ENCODE results near the gene ANKIB1. TPM values are rescaled to one million over a fixed set of nuclear protein-coding genes. Genes with fewer than 3 reads are reported as not detected.
"Not testable (repeated sequence)": the region's sequence is repeated elsewhere in the genome, so short reads cannot be mapped to it uniquely, and the experiment has no call there.

ANKIB1 gene
- total RNA-seq, 8 experiments from 2014 or later = 28.7 to 96.9 (median 49.8) TPM

DNA sequence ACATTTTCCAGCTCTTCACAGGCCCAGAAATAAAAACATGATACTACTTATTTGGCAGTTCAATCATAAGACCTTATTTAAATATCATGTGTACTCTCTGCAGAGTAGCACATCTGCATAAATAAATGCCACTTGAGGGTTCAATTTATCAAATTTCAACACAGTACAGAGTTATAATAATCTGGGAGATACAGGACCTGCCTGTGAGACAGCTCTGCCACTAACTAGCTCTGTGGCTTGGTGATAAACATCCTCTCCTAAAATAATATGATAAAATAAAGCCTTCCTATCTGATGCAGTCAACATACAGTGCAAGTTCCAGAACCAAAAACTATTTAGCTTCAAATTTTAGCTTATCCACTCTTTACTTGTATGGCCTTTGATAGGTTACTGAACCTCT, 110.6 kb downstream of the ANKIB1 start:
- ATAC-seq (replicated peaks in 6 of 8) = no peak
- no peaks in the 10 kb centered on the region for H3K4me1 ChIP-seq (replicated peaks in 1 of 2)
- no peak overlapping the region for H3K4me3 ChIP-seq
- H3K27ac ChIP-seq = no peak overlapping the region
- in situ Hi-C loops (cut with MboI; ENCODE audit: low pct_unique_long_range_greater_than_20kb in 2 of 9, low sequenced_read_pairs in 9 of 9, unreplicated experiment in 9 of 9) = no loop called here

DNA sequence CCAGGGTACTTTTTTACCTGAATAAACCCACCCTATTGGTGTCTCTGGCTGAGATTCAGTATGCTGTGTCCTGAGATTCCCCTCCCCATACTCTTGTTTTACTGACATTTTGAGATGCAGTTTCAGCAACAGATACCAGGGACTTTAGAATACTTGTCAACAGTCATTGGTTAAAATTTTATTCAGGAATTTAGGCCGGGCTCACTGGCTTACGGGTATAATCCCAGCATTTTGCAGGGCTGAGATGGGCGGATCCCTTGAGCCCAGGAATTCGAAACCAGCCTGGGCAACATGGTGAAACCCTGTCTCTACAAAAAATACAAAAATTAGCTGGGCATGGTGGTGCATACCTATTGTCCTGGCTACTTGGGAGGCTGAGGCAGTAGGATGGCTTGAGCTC, 111.5 kb downstream of the ANKIB1 start:
- no peaks in the 10 kb centered on the region for H3K4me1 ChIP-seq (replicated peaks in 1 of 2)
- no peak overlapping the region for H3K4me3 ChIP-seq
- in situ Hi-C loops (cut with MboI; ENCODE audit: low pct_unique_long_range_greater_than_20kb in 2 of 9, low sequenced_read_pairs in 9 of 9, unreplicated experiment in 9 of 9) = no loop called here
- H3K27ac ChIP-seq = no peak overlapping the region
- no peak for ATAC-seq (replicated peaks in 6 of 8)
- WGBS, 10 experiments = 50 to 100% (median 93%) methylated on average over 1 to 4 of the region's 4 CpGs; no CpG with 5 or more reads in 3 of the 10 experiments

DNA sequence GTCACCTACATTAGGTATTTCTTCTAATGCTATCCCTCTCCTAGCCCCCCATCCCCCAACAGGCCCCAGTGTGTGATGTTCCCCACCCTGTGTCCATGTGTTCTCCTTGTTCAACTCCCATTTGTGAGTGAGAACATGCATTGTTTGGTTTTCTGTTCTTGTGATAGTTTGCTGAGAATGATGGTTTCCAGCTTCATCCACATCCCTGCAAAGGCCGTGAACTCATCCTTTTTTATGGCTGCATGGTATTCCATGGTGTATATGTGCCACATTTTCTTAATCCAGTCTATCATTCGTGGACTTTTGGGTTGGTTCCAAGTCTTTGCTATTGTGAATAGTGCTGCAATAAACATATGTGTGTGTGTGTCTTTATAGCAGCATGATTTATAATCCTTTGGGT, 113.4 kb downstream of the ANKIB1 start:
- ATAC-seq (replicated peaks in 6 of 8); H3K27ac ChIP-seq; H3K4me1 ChIP-seq (replicated peaks in 1 of 2); H3K4me3 ChIP-seq; in situ Hi-C loops (cut with MboI; ENCODE audit: low pct_unique_long_range_greater_than_20kb in 2 of 9, low sequenced_read_pairs in 9 of 9, unreplicated experiment in 9 of 9): not testable (repeated sequence)
- WGBS, 10 experiments = 83 to 100% (median 92%) methylated on average over 1 to 2 of the region's 2 CpGs; no CpG with 5 or more reads in 5 of the 10 experiments

DNA sequence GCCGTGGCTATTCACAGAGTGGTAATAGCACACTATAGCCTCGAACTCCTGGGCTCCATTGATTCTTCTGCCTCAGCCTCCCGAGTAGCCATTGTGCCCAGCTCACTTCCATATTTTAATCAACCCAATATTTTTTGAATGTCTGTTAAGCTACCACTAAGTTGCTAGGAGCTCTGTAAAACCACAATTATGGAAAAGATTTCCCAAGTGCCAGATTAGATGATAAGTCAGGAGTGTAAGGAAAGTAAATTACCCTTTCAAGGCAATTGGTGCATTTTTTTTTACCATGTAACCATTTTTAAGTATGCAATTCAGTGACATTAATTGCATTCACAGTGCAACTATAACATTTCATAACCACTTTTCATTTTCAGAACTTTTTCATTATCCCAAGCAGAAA, 114.0 kb downstream of the ANKIB1 start:
- H3K27ac ChIP-seq = no peak overlapping the region
- ATAC-seq (replicated peaks in 6 of 8) = no peak
- no peaks in the 10 kb centered on the region for H3K4me1 ChIP-seq (replicated peaks in 1 of 2)
- 86 to 100% (median 100%) methylated on average over 1 to 3 of the region's 3 CpGs; no CpG with 5 or more reads in 3 of the 10 experiments for WGBS, 10 experiments
- H3K4me3 ChIP-seq = no peak overlapping the region
- in situ Hi-C loops (cut with MboI; ENCODE audit: low pct_unique_long_range_greater_than_20kb in 2 of 9, low sequenced_read_pairs in 9 of 9, unreplicated experiment in 9 of 9) = no loop called here

DNA sequence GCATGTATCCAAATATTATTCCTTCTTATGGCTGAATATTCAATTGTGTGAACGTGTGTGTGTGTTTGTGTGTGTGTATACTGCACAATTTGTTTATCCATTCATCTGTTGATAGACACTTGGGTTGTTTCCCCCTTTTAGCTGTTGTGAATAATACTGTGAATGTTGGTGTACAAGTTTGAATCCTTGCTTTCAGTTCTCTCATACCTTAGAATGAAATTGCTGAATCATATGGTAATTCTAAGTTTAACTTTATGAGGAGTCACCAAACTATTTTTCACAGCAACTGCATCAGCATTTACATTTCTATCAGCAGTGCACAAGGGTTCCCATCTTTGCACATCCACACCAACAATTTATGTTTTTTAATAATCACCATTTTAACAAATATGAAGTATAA, 114.6 kb downstream of the ANKIB1 start:
- no peak overlapping the region for H3K27ac ChIP-seq
- in situ Hi-C loops (cut with MboI; ENCODE audit: low pct_unique_long_range_greater_than_20kb in 2 of 9, low sequenced_read_pairs in 9 of 9, unreplicated experiment in 9 of 9) = no loop called here

DNA sequence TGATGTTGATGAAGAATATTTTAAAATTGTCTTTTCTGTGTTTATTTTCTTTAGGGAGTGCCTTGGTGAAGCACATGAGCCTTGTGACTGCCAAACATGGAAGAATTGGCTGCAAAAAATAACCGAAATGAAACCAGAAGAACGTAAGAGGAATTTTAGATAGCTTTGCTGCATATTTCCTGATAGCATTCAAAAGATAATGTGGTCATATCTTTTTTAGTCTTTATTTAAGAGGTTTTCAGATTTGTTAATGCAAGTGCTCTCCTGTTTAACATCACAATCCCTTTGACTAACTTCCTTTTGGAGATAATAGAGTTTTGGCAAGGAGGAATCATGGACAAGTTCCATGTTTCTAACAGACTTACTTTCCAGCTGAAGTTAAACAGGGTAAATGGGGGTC, 116.4 kb downstream of the ANKIB1 start:
- Histone ChIP-seq H3K4me3 (no peak overlapping the region), H3K27ac (no peak overlapping the region), H3K4me1 (replicated peaks in 1 of 2) (no peaks in the 10 kb centered on the region)
- no peak for ATAC-seq (replicated peaks in 6 of 8)
- in situ Hi-C loops (cut with MboI; ENCODE audit: low pct_unique_long_range_greater_than_20kb in 2 of 9, low sequenced_read_pairs in 9 of 9, unreplicated experiment in 9 of 9) = no loop called here
- WGBS, 10 experiments = 81 to 100% (median 94%) methylated on average over 1 to 2 of the region's 2 CpGs; no CpG with 5 or more reads in 3 of the 10 experiments

More for the DNA sequence above, 114.6 kb downstream of the ANKIB1 start:
- no peaks in the 10 kb centered on the region for H3K4me1 ChIP-seq (replicated peaks in 1 of 2)
- WGBS, 10 experiments = 0 to 100% (median 80%) methylated on average over 1 of the region's 1 CpG; no CpG with 5 or more reads in 3 of the 10 experiments
- ATAC-seq (replicated peaks in 6 of 8) = peak in 2 of 8 experiments; percentile 75 to 79
- H3K4me3 ChIP-seq = no peak overlapping the region

DNA sequence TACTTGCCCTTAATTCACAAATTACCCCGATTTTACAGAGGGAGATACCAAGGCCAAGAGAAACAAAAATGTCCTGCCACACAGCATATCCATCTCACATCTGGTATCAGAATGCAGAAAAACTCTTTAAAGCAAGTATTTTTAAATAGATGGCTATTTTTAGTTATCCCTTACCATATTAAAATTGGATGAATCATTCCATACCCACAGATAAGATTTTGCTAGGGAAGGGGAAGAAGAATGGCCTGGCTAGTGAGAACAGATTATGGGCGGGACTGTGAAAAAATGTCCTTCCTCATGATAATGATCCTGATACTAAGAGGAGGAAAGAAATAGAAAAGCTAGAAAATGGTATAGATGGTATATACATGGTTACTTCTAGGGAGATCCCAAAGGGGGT, 121.0 kb downstream of the ANKIB1 start:
- ATAC-seq (replicated peaks in 6 of 8) = peak in 2 of 8 experiments; percentile 83 to 97
- no peak overlapping the region for H3K27ac ChIP-seq
- WGBS, 10 experiments = 57 to 100% (median 65%) methylated on average over 1 to 2 of the region's 2 CpGs; no CpG with 5 or more reads in 2 of the 10 experiments
- H3K4me1 ChIP-seq (replicated peaks in 1 of 2) = no peaks in the 10 kb centered on the region
- no peak overlapping the region for H3K4me3 ChIP-seq
- in situ Hi-C loops (cut with MboI; ENCODE audit: low pct_unique_long_range_greater_than_20kb in 2 of 9, low sequenced_read_pairs in 9 of 9, unreplicated experiment in 9 of 9) = no loop called here

DNA sequence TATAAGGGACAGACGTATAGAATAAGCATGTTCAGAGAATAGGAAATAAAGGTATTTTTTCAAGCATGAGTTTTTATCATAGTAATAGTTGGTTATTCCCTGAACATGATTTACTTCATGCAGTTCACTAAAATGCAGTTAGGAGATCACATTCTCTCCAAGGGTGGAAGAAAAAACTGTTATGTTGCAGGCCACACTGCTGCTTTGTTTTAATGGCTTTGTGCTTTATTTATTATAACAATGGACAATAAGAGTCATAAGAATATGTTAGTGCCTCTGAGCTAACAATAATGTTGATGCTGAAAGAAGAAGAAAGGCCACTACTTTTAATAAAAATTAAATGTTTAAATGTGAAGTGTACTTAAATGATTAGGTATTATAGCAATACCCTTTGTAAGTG, 123.0 kb downstream of the ANKIB1 start:
- H3K4me1 ChIP-seq (replicated peaks in 1 of 2) = no peaks in the 10 kb centered on the region
- H3K4me3 ChIP-seq = no peak overlapping the region
- 89 to 100% (median 100%) methylated on average over 1 of the region's 1 CpG; no CpG with 5 or more reads in 4 of the 10 experiments for WGBS, 10 experiments
- no peak overlapping the region for H3K27ac ChIP-seq
- ATAC-seq (replicated peaks in 6 of 8) = no peak
- in situ Hi-C loops (cut with MboI; ENCODE audit: low pct_unique_long_range_greater_than_20kb in 2 of 9, low sequenced_read_pairs in 9 of 9, unreplicated experiment in 9 of 9) = no loop called here

DNA sequence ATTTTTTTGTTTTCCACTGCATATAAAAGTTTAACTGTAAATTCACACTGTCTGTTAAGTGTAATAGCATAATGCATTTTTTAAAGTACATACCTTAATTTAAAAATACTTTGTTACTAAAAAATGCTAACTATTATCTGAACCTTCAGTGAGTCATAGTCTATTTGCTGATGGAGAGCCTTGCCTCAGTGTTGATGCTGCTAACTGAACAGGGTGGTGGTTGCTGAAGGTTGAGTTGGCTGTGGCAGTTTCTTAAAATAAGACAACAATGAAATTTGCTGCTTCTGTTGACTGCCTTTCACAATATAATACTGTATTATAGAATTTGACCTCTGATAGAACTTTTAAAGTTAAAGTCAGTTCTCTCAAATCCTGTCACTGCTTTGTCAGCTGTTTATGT, 129.2 kb downstream of the ANKIB1 start:
- Histone ChIP-seq H3K4me1 (replicated peaks in 1 of 2) (no peaks in the 10 kb centered on the region), H3K27ac (no peak overlapping the region), H3K4me3 (no peak overlapping the region)
- ATAC-seq (replicated peaks in 6 of 8) = peak in 2 of 8 experiments; percentile 34 to 57
- in situ Hi-C loops (cut with MboI; ENCODE audit: low pct_unique_long_range_greater_than_20kb in 2 of 9, low sequenced_read_pairs in 9 of 9, unreplicated experiment in 9 of 9) = no loop called here

DNA sequence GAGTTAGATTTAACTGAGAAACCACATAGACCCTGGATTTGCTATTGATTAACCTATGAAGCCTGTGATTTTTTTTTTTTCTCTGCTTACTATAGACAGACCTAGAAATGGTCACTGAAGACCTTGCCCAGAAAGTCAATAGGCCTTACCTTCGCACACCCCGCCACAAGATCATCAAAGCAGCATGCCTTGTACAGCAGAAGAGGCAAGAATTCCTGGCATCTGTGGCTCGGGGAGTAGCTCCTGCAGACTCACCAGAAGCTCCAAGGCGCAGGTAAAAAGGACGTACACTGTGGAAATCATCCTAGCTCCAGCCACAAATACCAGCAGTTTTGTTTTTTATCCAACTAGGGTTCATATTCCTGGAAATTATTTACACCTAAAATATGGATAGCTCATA, 145.3 kb downstream of the ANKIB1 start:
- no peak for ATAC-seq (replicated peaks in 6 of 8)
- no peak overlapping the region for H3K27ac ChIP-seq

DNA sequence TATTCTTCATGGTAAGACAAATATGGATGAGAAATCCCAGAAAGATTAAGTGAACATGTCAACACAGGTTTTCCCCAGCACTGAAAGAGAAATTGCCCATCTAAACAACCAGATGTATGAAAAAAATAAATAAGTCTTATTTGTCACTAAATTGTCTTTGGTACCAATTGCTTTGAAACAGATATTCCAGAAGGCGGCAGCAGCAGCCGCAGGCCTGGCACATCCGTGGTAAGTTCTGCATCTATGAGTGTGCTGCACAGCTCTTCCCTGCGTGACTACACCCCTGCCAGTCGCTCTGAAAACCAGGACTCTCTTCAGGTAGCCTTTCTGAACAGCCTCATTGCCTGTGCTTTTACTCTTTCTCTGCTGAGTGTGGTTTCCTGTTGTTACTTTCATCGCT, 151.8 kb downstream of the ANKIB1 start:
- Histone ChIP-seq H3K27ac (no peak overlapping the region), H3K4me1 (replicated peaks in 1 of 2) (no peaks in the 10 kb centered on the region), H3K4me3 (no peak overlapping the region)
- no peak for ATAC-seq (replicated peaks in 6 of 8)
- in situ Hi-C loops (cut with MboI; ENCODE audit: low pct_unique_long_range_greater_than_20kb in 2 of 9, low sequenced_read_pairs in 9 of 9, unreplicated experiment in 9 of 9) = no loop called here
- WGBS, 10 experiments = 79 to 100% (median 92%) methylated on average over 1 to 6 of the region's 6 CpGs

More for the DNA sequence above, 145.3 kb downstream of the ANKIB1 start:
- Histone ChIP-seq H3K4me1 (replicated peaks in 1 of 2) (no peaks in the 10 kb centered on the region), H3K4me3 (no peak overlapping the region)
- 92 to 100% (median 97%) methylated on average over 1 to 5 of the region's 5 CpGs; no CpG with 5 or more reads in 1 of the 10 experiments for WGBS, 10 experiments
- in situ Hi-C loops (cut with MboI; ENCODE audit: low pct_unique_long_range_greater_than_20kb in 2 of 9, low sequenced_read_pairs in 9 of 9, unreplicated experiment in 9 of 9) = no loop called here

DNA sequence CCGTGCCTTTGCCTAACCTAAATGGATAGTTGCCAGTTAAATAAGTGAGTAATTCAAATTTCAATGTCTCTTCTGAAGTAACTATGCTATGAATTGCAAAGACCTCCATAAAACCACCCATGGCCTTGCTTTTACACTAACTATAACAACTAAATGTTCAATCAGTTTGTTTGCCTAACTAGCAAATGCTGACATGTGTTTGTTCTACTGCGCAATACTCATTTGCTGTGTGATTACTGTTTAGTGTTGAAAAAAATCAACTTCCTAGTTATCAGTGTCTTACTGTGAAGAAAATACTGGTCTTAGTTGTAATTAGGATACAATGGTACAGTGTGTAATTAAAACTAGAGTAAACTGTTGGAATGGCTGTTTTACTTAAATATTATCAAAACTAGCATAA, 154.2 kb downstream of the ANKIB1 start:
- Histone ChIP-seq H3K27ac (no peak overlapping the region), H3K4me3 (no peak overlapping the region), H3K4me1 (replicated peaks in 1 of 2) (no peaks in the 10 kb centered on the region)
- no peak for ATAC-seq (replicated peaks in 6 of 8)
- in situ Hi-C loops (cut with MboI; ENCODE audit: low pct_unique_long_range_greater_than_20kb in 2 of 9, low sequenced_read_pairs in 9 of 9, unreplicated experiment in 9 of 9) = no loop called here
- 72 to 100% (median 94%) methylated on average over 1 to 2 of the region's 2 CpGs; no CpG with 5 or more reads in 2 of the 10 experiments for WGBS, 10 experiments

DNA sequence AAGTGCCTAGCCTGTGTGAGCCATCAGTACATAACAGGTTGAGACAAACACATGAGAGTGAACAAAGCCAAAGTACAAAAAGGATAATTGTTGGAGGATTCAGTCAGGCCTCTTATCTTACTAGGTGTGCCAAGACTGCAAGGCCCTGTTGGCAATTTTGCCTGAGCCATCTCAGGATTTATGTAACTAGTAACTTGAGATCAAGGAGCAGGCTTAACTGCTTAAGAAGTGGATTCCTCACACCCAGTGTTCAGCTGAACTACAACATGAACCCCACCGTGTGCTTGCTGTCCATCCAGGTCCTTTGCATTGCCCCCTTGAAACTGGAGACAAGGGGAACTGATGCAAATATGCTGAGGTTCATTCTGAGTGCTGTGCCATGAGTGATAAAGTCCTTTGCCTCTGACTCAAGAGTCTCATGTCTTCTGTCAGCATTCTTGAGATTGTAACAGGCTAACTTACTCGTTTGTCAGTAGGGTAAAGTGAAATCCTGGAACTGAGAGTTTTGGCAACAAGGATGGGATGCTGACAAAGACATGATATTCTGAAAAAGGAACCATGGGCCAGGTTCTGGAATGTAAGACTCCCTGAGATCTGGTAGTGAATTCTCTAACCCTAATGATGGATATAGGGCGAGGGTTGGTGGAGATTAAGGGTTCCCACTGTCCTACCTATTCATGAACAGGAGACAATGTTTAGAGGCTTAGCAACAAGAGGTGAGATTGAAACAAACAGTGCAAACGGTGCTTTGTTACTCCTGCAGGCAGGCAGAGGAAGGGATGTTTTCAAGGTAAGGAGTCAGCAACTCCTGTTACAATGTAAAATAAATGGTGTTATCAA, 157.4 kb downstream of the ANKIB1 start:
- Histone ChIP-seq H3K4me1 (replicated peaks in 1 of 2) (no peaks in the 10 kb centered on the region), H3K27ac (no peak overlapping the region), H3K4me3 (no peak overlapping the region)
- ATAC-seq (replicated peaks in 6 of 8) = peak in 1 of 8 experiments; percentile 25
- in situ Hi-C loops (cut with MboI; ENCODE audit: low pct_unique_long_range_greater_than_20kb in 2 of 9, low sequenced_read_pairs in 9 of 9, unreplicated experiment in 9 of 9) = no loop called here
- 39 to 76% (median 51%) methylated on average over 1 to 4 of the region's 4 CpGs; no CpG with 5 or more reads in 2 of the 10 experiments for WGBS, 10 experiments

DNA sequence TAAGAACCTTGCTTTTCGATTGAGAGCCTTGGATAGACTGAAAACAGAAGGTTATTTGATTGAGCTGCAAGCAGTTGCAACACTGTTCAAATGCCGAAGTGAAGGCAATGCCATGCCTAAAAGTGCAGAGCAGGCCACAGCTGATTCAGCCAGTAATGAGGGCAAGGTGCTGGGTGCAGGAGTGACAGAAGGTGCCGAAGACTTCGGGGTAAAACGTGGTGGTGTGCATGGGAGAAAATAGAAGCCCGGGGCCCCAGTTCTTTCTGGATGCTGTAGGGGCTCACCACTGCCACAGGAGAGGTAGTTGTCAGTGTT, 157.9 kb downstream of the ANKIB1 start:
- no peak for ATAC-seq (replicated peaks in 6 of 8)
- in situ Hi-C loops (cut with MboI; ENCODE audit: low pct_unique_long_range_greater_than_20kb in 2 of 9, low sequenced_read_pairs in 9 of 9, unreplicated experiment in 9 of 9) = no loop called here
- 60 to 100% (median 80%) methylated on average over 1 to 6 of the region's 6 CpGs; no CpG with 5 or more reads in 3 of the 10 experiments for WGBS, 10 experiments
- no peak overlapping the region for H3K4me3 ChIP-seq
- H3K27ac ChIP-seq = no peak overlapping the region
- H3K4me1 ChIP-seq (replicated peaks in 1 of 2) = no peaks in the 10 kb centered on the region

Data from motor neuron (in vitro differentiated cells).